ENCODE results near the gene S100A9.

The S100A9 gene

DNA sequence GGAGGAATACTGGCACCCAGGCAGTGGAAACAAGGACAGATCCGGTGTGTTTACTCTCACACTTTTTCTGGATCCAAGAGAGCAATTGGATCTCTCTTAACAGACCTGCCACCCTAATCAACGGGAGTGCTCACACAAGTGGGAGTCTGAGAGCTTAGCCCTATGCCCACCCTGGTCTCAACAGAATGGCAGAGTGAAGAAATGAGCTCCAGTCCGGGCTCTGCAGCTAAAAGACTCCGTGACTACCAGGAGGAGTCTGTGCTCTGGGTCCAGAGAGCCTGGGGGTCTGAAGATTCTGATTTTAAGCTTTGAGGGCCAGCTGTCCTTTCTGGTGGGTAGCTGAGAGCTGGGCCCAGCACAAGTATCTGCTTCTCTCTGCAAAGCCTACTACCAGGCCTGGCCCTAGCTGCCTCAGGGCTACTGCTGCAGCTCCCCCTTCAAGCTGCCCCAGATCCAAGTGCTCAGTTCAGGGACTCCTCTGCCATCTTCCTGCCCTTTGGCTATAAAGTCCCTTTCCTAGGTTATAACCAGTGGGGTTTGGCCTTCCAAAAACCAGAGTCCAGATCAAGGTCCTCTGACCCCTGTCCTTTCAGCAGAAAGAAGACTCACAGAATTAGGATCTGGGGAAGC lies 3.9 kb downstream of the S100A9 start:
- no peak for DNase-seq (ENCODE audit: low read depth in 2 of 2)

DNA sequence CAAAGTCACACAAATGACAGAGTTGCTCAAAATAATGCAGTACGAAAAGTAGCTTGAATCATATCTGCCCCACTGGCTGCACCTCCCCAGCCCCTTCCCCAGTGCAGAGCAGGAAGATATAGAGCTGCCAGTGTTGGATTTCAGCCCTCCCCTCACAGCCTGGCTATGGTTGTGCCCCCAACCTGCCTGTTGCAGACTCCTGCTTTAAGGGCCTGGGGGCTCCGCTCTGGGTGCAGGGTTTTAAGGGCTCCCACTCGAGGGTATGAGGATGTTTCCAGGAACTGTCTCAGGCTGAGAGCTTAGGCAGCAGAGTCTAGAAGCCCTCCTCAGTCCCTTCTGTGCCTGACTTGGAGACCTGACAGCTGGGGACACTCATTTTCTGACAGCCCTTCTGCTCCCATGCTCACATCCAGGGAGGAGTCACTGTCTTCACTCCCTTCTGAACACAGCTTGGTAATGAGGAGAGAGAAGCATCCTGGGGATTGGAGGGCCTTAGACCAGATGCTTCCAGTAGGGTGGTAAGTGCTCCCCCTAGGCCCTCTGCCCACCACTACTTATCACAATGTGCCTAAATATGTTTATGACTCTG lies 4.6 kb downstream of the S100A9 start:
- no peak for DNase-seq (ENCODE audit: low read depth in 2 of 2)

DNA sequence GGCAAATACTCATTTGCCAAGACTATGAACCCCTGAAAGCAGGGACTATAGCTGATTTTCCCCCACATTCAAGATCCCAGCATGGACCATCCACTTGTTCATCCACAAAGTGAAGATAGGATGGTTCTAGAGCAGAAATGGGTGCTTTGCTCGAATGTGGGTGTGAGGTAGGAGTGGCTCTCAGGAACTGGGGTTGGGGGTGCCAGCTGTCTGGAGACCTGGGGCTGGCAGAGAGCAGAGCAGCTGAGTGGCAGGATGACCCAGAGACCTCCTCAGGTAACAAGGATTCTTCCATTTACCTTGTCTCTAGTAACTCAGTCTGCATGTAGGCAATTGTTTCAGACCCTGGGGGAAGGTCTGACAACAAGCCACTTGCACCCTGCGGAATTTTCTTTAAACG lies 6.0 kb downstream of the S100A9 start:
- DNase-seq (ENCODE audit: low read depth in 2 of 2) = no peak

DNA sequence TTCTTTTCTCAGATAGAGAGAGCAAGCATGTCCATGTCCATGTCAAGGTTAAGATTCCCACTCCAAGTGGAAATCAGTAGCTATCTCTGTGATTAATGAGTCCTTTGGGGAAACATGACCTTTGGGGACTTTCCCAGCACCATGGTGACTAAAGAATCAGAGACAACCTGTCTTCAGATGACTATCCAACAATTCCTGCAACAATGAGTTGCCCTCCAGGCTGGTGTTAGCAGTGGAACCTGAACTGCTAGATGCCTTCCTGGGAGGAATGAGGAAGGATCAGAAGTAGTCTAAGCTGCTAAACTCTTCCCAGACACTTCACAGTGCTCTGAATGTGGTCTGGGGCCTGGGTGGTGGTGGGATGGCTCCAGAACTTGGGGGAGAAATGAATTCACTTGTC lies 6.5 kb downstream of the S100A9 start:
- DNase-seq (ENCODE audit: low read depth in 2 of 2) = no peak

DNA sequence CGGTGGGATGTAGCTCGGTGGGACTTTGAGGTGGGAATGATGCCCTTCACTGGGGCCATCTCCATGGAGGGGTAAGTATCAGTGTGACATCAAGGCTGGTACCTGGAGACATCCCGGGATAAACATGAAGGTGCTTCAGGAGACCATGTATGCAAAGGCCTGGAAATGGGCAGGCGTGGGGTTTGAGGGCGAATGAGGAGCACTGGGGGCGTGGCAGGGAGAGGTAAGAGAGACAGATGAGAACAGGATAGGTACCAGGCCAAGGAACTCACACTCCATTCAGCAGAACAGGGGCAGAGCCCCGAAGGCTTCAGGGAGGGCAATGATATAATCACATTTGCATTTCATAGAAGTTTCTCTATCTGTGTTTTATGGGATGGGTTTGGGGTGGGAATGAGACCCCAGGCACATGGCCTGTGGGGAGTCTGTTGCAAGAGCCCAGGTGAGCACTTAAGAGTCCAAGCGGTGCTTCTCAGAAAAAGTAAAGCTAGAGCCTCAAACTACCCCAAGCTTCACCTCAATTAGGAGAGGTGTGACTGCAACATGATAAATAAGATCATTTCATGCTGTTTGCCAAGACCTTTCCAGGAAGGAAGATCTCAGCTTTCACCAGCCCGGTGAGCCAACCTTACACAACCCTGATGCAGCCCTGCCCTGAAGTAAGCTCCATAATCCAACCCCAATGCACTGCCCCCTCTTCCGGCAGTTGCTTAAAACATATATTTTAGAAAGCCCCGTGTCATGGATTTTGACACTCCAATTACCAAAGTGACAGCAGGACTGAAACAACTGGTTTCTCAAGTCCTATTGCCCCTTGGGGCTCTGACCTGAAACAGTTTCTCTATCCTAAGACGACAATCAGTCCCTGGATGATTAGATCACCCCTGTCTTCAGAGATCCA lies 7.4 kb downstream of the S100A9 start:
- no peak for DNase-seq (ENCODE audit: low read depth in 2 of 2)

DNA sequence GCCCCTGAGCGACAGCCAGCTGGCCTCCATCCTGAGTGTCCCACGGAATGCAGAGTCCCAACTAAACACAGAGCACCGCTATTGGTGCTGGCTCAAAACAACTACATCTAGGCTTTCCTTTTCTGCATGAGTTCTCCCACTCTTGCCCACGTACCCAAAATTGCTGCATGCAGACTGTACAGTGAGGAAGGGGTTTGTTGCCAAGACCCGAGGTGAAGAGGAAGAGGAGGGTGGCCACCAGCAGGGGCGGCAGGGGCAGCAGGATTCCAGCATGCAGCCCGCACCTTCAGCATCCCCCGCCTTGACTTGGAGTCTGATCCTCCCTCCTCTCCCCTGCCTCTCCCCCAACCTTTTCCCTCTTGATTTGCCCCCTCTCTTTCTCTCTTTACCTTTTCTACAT lies 8.0 kb downstream of the S100A9 start:
- DNase-seq (ENCODE audit: low read depth in 2 of 2) = no peak

DNA sequence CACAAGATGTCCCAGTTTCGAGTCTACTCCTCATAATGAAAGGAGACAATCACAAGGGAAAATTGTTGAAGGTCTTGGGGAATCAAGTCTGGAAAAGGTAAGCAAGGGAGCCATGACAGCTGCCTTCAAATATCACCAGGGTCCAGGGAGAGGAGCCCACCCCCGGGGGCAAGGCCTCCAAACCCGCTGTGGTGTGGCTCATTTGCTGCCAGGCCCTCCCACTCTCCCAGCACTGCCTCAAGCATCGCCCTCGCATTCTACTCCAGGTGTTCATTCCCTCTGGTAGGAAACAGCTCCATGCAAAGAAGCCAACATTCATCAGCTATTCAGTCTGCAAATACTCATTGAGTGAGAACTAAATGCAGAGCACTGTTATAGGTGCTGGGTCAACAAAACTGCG lies 8.6 kb downstream of the S100A9 start:
- no peak for DNase-seq (ENCODE audit: low read depth in 2 of 2)

DNA sequence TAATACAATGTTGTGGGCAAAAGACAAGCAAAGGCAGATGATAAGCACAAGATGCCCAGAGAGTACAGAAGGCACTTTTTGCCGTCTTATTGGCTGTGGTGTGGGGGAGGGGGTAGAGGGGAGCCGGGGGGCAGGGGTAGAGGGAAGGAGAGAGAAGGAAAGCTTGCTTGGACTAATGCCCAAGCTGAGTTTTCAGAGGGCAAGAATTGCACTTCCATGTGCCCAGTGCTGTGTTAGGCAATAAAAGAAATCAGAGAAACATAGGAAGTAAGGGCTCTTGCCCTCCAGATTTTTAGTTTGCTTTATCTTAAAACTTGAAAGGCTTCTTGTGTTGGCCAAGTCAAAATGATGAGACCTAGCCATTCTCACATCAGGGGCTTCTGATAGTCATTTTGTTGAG lies 9.4 kb downstream of the S100A9 start:
- DNase-seq (ENCODE audit: low read depth in 2 of 2) = no peak

DNA sequence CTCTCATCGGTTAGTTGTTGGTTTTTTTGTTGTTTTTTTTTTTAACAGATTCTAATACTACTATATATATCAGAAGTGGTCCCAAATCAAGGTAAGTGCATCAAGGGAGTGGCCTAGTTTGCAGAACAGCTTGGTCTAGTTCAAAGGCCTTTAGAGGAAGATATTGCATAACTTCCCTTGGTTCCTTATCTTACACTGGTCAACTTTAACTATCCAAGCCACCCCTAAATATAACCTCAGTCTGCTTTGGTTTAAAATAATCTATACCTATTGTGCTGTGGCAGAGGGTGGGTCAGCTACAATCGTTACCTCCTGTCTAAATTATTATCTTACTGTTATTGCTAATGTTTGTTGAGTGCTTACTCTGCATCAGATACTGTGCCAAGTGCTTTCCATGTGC lies 10.8 kb downstream of the S100A9 start:
- no peak for DNase-seq (ENCODE audit: low read depth in 2 of 2)

DNA sequence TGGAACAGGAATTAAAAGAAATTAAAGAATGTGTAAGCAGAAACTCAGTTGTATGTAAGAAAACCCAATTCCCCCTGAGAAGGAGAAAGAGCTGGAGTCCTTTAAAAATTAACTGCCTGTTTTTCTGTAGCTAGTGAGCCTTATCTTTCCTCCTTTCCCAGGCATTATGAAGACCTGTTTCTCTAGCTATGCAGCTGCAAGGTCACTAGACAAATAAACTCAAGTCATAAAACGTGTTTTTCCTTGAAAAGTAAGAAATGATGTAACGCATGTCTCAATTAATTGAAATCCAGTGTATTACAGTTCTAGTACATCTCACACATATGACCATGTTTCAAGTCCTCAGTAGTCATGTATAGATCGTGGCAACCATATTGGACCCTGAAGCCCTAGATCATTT lies 12.5 kb downstream of the S100A9 start:
- DNase-seq (ENCODE audit: low read depth in 2 of 2) = no peak

DNA sequence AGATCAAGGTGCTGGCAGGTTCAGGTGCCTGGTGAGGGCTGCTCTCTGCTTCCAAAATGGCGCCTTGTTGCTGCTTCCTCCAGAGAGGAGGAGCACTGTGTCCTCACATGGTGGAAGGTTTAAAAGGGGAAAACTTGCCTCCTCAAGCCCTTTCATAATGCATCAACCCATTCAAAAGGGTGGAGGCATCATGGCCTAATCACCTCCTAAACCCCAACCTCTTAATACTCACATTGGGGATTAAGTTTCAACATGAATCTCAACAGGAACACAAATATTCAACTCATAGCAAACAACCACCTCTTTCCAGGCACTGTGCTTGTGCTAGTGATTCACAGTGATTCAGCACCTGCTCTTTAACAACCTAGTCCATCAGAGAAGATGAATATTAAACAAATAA lies 13.6 kb downstream of the S100A9 start:
- no peak for DNase-seq (ENCODE audit: low read depth in 2 of 2)

DNA sequence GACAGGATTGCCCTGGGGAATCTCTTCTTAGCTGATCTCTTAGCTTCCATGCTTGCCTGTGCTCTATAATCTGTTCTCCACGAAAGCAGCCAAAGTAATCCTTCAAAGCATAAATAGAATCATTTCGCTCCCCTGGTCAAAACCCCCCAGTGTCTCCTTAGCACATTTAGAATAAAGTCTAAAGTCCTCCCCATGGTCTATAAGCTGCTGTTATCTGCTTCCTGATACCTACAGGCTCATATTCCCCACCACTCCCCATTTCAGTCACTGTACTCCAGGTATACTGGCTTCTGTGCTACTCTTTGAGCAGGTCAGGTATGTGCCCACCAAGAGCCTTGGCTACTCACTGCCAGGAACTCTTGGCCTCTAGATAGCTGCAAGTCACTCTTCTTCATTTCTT lies 14.9 kb downstream of the S100A9 start:
- no peak for DNase-seq (ENCODE audit: low read depth in 2 of 2)

DNA sequence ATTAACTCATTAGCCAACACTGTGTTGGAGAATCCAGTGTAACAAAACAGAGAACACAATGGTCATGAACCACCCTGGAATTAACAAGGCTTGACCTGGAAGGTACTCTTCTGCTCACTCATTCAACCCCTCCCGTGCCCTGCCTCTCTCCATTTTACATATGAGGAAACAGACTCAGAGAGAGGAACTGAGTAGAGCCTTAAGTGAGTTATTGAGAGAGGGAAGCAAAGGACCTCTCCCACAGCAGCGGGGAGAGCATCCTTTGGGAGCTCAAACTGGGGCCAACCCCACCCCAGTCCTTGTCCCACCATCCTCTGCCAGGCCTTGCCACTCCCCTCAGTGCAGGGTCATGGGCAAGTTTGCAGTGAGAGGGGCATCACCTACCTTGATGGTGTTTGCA lies 16.4 kb downstream of the S100A9 start:
- no peak for DNase-seq (ENCODE audit: low read depth in 2 of 2)

DNA sequence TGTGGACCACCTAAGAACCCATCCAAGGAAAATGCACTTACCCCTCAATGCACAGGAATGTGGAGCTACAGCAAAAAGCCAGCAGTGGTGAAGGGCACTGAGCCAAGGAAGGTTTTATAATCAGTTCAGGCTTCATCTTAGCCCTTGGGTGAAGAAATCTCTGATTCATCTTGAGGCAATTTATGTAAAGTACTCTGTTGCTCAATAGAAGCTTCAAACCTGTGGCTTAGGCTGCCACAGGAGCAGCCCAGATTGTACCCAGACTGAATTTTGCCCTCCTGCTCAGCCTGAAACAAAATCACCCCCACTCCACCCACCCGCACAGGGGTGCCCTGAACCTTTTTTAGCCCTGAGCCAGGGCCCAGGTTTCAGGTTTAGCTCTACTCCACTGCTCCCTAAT lies 17.9 kb downstream of the S100A9 start, which contains the start of gene S100A12:
Gene S100A12, minus strand, starts transcription at position 111 of the 400 bp plus-strand sequence. CDS start 1,029 bp downstream, outside the sequence.
- DNase-seq (ENCODE audit: low read depth in 2 of 2) = no peak

DNA sequence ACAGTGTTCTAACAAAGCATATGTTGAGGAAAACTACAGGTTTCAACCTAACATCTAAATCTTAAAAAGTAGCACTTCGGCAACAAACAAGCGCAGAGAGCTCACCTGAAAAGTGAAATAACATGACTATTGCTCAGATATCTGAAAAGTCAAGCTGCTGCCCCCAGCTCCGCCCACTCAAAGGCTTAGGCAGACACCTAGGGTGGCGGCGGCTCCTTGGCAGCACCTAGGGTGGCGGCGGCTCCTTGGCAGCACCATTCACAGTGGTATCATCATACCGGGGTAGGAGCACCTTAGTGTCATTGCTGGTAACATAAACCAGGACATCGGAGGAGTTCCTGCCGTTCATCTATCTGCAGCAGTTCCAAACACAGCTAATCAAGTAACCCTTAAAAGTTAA lies 21.9 kb downstream of the S100A9 start:
- DNase-seq (ENCODE audit: low read depth in 2 of 2) = no peak

DNA sequence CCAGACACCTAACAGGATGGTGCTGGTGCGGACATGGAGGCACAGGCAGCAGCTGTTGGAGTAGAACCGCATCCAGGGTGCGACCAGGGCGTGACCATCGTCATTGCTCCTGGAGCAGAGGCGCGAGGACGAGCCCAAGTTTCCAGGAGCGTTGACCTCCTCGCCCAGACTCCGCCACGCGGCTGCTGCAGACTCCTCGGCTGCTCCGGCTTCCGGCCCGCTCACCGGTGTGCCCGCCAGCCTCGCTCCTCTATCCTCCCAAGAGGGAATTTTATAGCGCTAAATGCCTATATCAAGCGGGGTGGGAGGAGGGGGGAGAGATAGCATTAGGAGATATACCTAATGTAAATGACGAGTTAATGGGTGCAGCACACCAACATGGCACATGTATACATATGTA lies 23.1 kb downstream of the S100A9 start:
- no peak for DNase-seq (ENCODE audit: low read depth in 2 of 2)

DNA sequence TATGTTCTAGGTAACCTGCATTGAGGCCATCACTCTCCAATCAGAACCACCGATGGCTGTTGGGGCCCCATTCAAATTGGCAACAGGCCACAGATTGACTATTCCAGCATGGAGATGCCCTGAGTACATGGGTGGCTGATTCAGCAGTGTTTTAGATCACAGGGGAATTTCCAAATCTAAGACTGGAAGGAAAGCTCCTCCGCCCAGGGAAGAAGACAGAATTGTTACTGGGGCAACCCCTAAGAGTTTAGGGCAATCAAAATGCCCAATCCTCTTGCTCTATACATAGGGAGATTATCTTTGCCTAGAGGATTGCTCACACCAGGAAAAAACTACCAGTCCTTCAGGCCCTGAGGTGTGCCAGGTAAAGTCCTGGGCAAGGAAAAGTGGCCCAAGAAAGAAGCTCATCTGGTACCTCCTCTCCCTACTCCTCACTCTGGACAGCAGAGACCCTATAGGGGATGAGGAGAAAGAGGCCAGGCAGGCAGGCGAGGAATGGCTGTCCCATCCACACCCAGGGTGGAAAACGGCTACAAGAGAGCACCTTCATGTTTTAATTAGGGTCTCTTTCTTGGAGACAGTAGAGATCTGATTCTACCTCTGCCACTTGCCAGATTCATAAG lies 27.4 kb downstream of the S100A9 start:
- DNase-seq (ENCODE audit: low read depth in 2 of 2) = no peak

DNA sequence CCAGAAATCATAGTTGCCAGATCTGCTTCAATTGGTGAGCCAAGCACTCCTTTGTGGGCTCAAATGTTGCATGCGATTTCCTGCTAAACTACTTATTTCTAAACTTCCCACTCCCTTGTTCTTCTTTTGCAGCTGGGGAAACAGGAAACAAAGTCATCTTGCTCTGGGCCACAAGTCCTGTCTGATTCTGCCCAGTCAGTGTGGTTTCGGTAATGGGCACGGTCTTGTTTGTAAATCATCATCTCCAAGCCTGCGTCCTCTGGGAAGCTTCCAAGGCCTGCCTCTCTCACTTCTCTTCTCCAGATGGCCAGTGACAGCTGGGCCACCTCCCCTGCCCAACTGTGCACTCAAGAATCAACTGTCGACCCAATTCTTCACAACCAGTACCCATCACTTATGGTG lies 28.8 kb downstream of the S100A9 start:
- DNase-seq (ENCODE audit: low read depth in 2 of 2) = no peak

DNA sequence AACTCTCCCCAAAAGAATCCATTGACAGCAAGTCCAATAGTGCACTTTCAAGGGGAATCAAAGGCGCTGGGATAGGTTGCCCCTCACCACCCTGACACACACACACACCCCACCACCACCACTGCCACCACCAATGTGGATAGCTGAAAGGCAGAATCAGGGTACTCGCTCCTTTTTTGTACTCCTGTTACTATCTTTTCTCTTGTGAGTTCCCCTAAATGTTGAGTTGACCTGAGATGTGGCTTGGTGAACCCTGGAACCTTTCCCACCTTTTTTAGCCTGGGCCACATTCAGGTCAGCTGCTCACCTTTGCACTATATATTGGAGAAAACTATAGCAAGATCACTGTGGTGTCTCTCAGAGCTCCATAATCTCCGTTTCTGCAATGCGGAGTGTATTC lies 29.3 kb downstream of the S100A9 start:
- no peak for DNase-seq (ENCODE audit: low read depth in 2 of 2)

DNA sequence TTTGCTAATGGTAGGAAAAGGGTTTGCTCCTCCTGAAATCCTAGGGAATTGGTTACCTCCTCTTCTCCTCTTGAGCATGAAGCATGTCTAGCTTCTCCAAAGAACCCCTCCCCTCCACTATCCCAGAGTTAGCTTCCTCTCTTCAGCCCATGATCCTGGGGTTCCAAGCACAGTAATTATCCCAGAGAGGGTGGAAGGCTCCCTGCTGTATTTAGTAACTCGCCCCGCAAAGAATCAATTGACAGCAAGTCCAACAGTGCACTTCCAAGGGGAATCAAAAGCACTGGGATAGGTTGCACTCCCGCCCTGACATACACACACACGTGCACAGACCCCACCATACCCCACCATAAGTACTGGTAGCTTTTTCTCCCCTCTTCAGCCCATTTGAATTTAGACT lies 30.1 kb downstream of the S100A9 start:
- DNase-seq (ENCODE audit: low read depth in 2 of 2) = no peak

DNA sequence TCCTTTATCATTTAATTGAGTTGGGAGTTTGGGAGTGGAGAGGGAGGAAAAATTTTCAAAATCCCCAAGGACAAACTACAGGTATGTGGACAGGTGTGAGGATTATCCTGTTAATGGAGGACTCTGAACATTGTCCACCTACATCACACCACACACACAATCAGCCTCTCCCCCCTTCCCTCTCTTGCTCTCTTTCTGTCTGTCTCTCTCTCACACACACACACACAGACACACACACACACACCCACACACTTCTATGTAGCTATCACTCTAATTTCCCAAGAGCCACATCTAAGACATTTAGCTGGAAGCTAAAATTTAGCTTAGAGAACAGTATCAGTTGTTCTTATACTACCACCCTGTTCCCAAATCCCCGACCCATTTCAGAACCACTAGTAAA lies 31.7 kb downstream of the S100A9 start:
- DNase-seq (ENCODE audit: low read depth in 2 of 2) = no peak

All from stimulated activated CD4-positive, alpha-beta T cell treated with anti-CD3 and anti-CD28 coated beads, Interleukin-15, amount 100 ng/mL, for 48 hours (primary cell).